ENCODE measurements around the gene HTRA1.

HTRA1 gene

GRCh38 chr10:122497241-122497640, 35.9 kb downstream of the HTRA1 start:
- FAIRE-seq = no peak

- no peak for FAIRE-seq
Measured at GRCh38 chr10:122498521-122498920, 37.2 kb downstream of the HTRA1 start.

GRCh38 chr10:122499012-122499411, 37.7 kb downstream of the HTRA1 start:
- no peak for FAIRE-seq

GRCh38 chr10:122499491-122499941, 38.2 kb downstream of the HTRA1 start:
- FAIRE-seq = no peak

GRCh38 chr10:122500194-122500593, 38.8 kb downstream of the HTRA1 start:
- FAIRE-seq = no peak

DNA sequence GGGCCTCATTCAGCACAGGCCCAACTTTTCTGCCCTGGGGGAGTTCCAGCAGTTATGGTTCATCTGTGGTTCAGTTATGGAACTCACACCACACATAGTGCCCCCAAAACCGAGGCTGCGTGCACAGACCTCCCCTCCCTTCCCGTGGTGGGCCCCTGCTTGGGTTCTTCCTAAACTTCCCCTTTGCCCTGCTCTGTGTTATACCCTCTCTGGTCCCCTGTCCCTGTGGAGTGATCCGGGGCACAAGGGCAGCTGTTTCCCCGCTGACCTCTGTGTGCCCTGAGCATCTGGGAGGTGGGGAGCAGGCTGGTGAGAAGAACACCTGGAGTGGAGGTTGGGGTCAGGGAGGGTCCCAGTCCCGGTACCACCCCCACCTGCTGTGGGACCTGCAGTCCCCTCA, 39.4 kb downstream of the HTRA1 start:
- FAIRE-seq = no peak

DNA sequence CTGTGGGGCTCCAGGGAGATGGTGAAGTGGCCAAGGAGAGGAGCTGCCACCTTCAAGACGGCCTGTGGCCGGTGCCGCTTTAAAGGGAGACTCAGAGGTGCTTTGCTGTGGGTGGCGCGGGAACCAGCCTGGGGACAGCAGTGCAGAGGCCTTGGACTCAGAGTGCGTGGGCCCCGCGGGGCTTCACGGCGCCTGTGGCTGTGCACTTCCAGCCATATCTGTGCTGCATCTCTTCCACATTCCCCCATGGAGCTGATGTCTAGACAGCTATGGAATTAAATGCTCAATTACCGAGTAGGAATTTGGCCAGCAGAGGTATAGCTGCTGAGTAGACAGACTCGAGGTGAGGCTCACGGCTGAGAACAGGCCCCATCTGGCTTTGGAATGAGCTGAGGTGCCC, 41.7 kb downstream of the HTRA1 start:
- no peak for FAIRE-seq

- no peak for FAIRE-seq
Measured at GRCh38 chr10:122503886-122504609, 42.7 kb downstream of the HTRA1 start.

- no peak for FAIRE-seq
Measured at GRCh38 chr10:122504610-122504950, 43.2 kb downstream of the HTRA1 start.

- no peak for FAIRE-seq
Measured at GRCh38 chr10:122505011-122505410, 43.7 kb downstream of the HTRA1 start.

GRCh38 chr10:122505885-122506645, 44.7 kb downstream of the HTRA1 start:
- no peak for FAIRE-seq

DNA sequence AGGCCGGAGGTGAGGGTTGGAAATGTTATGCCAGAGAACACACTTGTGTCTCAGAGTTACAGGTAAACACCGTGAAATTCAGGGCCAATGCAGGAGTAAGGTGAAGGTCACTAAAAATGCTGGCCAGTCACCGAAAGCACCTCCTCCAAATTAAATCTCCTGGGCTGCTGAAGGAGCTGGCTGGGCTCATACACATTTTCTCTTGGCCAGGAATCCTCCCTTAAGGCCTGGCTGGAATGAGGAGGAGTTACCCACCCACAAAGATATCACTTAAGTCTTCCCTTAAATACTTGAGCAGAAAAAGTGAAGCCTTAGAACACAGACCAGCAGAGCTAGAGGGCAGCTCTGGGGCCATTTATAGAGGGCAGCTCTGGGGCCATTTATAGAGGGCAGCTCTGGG, 46.3 kb downstream of the HTRA1 start:
- FAIRE-seq = no peak

GRCh38 chr10:122508021-122508420, 46.7 kb downstream of the HTRA1 start:
- FAIRE-seq = no peak

DNA sequence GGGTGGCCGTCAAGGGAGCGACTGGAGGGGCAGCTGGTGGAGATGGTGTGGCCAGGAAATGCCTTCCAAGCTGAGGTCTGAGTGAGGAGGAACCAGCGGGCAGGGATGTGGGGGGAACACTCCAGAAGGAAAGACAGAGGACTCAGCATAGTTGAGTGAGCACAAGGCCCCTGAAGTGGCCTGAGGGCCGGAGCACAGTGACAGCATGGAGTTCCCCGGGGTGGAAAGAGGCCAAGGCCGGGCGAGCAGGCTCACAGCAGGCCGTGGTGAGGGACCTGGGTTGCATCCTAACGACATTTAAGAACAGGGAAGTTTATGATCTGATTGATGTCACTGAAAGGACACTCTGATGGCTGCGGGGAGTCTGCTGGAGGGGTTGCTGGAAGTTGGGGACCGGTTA, 48.0 kb downstream of the HTRA1 start:
- FAIRE-seq = no peak

GRCh38 chr10:122510326-122510725, 49.0 kb downstream of the HTRA1 start:
- FAIRE-seq = no peak

DNA sequence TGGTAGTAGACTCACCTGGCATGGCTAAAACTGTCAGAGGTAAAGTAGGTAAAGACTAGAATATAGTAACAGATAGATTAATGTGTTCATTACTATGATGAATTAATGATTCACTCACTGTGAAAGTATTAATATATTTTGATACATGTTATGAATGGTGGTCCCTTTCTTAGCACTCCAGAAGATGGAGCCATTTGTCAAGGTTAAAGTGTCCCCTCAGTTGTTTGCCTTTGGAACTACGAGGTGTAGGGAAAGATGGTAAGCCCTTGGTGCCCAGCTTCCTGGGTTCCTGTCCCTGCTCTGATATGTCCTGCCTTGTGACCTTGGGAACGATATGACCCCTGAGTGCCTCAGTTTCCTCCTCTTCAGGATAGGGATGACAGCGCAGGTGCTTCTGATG, 49.4 kb downstream of the HTRA1 start:
- no peak for FAIRE-seq

DNA sequence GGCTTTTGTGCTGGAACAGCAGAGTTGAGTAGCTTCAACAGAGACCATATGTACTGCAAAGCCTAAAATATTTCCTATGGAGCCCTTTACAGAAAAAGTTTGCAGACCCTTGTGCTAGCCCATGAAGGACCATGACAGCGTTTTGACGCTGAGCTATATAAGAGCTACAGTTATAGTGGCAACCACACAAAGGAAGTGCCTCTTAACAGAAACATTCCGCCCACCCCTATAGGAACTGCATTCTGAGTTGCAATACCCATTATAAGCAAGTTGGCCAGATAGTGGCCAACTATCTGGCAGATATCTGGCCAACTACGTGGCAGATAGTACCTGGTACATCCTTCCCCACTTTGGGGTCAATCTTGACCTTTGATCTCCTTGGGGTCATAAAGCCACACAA, 51.7 kb downstream of the HTRA1 start:
- FAIRE-seq = no peak

- no peak for FAIRE-seq
Measured at GRCh38 chr10:122514045-122514840, 52.9 kb downstream of the HTRA1 start.

DNA sequence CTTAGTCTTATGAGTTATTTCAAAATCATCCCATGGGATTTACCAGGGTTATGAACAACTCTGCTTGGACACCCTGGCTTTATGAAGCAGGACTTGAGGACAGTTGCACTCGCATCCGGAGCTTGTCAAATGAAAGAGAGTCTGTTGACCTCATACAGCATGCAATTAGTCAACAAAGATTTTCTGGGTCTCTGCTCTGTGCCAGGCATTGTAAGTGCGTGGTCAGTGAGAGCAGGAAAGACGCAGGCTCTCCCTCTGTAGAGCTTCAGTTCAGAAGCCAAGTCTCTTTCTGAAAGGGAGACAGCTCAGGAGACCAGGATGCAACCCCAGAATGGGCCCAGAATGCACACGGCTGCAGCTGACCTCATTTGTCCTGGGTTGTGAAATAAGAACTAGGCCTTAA, 53.7 kb downstream of the HTRA1 start:
- FAIRE-seq = no peak

GRCh38 chr10:122515588-122516231, 54.4 kb downstream of the HTRA1 start:
- FAIRE-seq = no peak

DNA sequence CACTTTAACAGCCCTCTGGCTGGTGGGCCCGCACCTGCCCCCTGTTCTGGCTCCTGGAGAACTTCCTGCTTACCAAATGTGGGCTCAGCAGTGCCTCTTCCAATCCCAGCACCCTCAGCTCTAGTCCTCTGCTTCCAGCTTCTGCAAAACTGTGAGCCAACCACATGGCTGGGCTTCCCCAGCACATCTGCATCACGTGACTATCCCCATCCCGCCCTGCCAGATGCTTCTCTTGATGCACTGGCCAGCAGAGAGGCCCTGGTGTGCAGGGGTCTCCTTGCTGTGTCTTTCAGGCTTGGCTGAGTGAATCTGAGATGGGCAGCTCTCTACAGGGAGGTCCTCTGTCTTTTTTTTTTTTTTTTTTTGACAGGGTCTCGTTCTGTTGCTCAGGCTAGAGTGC, 55.4 kb downstream of the HTRA1 start:
- FAIRE-seq = no peak

- no peak for FAIRE-seq
Measured at GRCh38 chr10:122519144-122519543, 57.8 kb downstream of the HTRA1 start.

DNA sequence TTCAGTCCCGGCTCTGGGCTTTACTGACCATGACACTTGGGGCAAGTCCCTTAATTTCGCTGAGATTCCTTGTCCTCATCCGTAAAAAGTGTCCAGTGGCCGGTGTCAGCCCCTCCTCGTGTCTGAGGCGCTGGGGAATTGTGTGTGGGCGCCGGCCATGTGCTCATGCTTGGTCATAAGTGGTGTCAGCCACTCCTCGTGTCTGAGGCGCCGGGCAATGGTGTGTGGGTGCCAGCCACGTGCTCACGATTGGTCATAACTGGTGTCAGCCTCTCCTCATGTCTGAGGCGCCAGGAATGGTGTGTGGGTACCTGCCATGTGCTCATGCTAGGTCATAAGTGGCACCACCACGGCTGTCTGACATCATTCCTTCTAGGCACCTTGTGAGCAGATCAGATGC, 58.5 kb downstream of the HTRA1 start:
- no peak for FAIRE-seq

All from TTC549 (cell line).